ENCODE data around the gene MS4A6E.

The MS4A6E gene

DNA sequence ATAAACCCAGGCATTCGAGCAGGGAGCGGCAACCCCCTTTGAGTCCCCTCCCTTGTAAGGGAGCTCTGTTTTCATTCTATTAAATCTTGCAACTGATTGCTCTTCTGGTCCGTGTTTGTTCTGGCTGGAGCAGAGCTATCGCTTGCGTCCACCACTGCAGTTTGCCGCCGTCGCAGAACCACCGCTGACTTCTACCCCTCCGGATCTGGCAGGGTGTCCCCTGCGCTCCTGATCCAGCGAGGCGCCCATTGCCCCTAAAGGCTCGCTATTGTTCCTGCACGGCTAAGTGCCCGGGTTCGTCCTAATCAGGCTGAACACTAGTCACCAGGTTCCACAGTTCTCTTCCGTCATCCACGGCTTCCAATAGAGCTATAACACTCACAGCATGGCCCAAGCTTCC lies 40.8 kb downstream of the MS4A6E start:
- TF ChIP-seq TAF1 (IDR thresholded peaks at IDR 0.05; ENCODE audit: borderline replicate concordance, insufficient read depth, low read length) (no peak), SIN3A (IDR thresholded peaks at IDR 0.05; ENCODE audit: borderline replicate concordance, insufficient read depth, low read length) (no peak), FOXP2 (optimal IDR thresholded peaks at IDR 0.05; ENCODE audit: borderline replicate concordance, extremely low read depth, extremely low read length, insufficient read depth) (no peak), POLR2AphosphoS5 (IDR thresholded peaks at IDR 0.05; ENCODE audit: low read depth, low read length) (no peak)
- TF ChIP-seq, protein P1, sequence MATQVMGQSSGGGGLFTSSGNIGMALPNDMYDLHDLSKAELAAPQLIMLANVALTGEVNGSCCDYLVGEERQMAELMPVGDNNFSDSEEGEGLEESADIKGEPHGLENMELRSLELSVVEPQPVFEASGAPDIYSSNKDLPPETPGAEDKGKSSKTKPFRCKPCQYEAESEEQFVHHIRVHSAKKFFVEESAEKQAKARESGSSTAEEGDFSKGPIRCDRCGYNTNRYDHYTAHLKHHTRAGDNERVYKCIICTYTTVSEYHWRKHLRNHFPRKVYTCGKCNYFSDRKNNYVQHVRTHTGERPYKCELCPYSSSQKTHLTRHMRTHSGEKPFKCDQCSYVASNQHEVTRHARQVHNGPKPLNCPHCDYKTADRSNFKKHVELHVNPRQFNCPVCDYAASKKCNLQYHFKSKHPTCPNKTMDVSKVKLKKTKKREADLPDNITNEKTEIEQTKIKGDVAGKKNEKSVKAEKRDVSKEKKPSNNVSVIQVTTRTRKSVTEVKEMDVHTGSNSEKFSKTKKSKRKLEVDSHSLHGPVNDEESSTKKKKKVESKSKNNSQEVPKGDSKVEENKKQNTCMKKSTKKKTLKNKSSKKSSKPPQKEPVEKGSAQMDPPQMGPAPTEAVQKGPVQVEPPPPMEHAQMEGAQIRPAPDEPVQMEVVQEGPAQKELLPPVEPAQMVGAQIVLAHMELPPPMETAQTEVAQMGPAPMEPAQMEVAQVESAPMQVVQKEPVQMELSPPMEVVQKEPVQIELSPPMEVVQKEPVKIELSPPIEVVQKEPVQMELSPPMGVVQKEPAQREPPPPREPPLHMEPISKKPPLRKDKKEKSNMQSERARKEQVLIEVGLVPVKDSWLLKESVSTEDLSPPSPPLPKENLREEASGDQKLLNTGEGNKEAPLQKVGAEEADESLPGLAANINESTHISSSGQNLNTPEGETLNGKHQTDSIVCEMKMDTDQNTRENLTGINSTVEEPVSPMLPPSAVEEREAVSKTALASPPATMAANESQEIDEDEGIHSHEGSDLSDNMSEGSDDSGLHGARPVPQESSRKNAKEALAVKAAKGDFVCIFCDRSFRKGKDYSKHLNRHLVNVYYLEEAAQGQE (IDR thresholded peaks at IDR 0.05; ENCODE audit: insufficient read depth in 1 of 2, low read depth in 2 of 2, low read length in 2 of 2): no peak

GRCh38 chr11:60370252-60370810 lies 43.3 kb downstream of the MS4A6E start:
- TF ChIP-seq POLR2AphosphoS5 (IDR thresholded peaks at IDR 0.05; ENCODE audit: low read depth, low read length) (no peak), FOXP2 (optimal IDR thresholded peaks at IDR 0.05; ENCODE audit: borderline replicate concordance, extremely low read depth, extremely low read length, insufficient read depth) (no peak), SIN3A (IDR thresholded peaks at IDR 0.05; ENCODE audit: borderline replicate concordance, insufficient read depth, low read length) (no peak)
- TF ChIP-seq, protein P1 (IDR thresholded peaks at IDR 0.05; ENCODE audit: insufficient read depth in 1 of 2, low read depth in 2 of 2, low read length in 2 of 2): no peak

- no peak for TF ChIP-seq TAF1 (IDR thresholded peaks at IDR 0.05; ENCODE audit: borderline replicate concordance, insufficient read depth, low read length)
- no peak for TF ChIP-seq SIN3A (IDR thresholded peaks at IDR 0.05; ENCODE audit: borderline replicate concordance, insufficient read depth, low read length)
- TF ChIP-seq POLR2AphosphoS5 (IDR thresholded peaks at IDR 0.05; ENCODE audit: low read depth, low read length): no peak
- TF ChIP-seq FOXP2 (optimal IDR thresholded peaks at IDR 0.05; ENCODE audit: borderline replicate concordance, extremely low read depth, extremely low read length, insufficient read depth): no peak
- TF ChIP-seq, protein P1 (IDR thresholded peaks at IDR 0.05; ENCODE audit: insufficient read depth in 1 of 2, low read depth in 2 of 2, low read length in 2 of 2): no peak
Measured at GRCh38 chr11:60370811-60371298, 43.8 kb downstream of the MS4A6E start.

DNA sequence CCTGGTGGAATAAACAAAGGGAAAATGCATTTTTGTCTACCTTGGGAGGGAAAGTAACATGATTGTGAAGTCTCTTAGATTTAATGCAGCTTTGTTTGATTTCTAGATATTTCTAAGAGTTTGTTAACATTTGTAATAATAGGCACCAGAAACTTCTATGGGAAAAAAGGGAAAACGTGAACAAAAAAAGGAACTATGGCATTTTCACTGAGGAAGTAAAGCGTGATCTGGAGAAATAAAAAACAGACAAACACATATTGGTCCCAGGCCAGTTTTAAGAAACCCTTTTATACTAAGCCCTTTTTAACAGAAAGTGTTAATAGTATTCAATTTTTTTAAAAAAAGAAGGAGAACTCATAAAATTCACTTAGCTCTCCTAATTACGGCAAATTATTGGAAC lies 44.3 kb downstream of the MS4A6E start:
- no peak for TF ChIP-seq TAF1 (IDR thresholded peaks at IDR 0.05; ENCODE audit: borderline replicate concordance, insufficient read depth, low read length)
- TF ChIP-seq POLR2AphosphoS5 (IDR thresholded peaks at IDR 0.05; ENCODE audit: low read depth, low read length): no peak
- no peak for TF ChIP-seq SIN3A (IDR thresholded peaks at IDR 0.05; ENCODE audit: borderline replicate concordance, insufficient read depth, low read length)
- TF ChIP-seq, protein P1 (IDR thresholded peaks at IDR 0.05; ENCODE audit: insufficient read depth in 1 of 2, low read depth in 2 of 2, low read length in 2 of 2): no peak
- TF ChIP-seq FOXP2 (optimal IDR thresholded peaks at IDR 0.05; ENCODE audit: borderline replicate concordance, extremely low read depth, extremely low read length, insufficient read depth): no peak

All from PFSK-1 (cell line).